ENCODE data around the gene CAMKMT.

DNA sequence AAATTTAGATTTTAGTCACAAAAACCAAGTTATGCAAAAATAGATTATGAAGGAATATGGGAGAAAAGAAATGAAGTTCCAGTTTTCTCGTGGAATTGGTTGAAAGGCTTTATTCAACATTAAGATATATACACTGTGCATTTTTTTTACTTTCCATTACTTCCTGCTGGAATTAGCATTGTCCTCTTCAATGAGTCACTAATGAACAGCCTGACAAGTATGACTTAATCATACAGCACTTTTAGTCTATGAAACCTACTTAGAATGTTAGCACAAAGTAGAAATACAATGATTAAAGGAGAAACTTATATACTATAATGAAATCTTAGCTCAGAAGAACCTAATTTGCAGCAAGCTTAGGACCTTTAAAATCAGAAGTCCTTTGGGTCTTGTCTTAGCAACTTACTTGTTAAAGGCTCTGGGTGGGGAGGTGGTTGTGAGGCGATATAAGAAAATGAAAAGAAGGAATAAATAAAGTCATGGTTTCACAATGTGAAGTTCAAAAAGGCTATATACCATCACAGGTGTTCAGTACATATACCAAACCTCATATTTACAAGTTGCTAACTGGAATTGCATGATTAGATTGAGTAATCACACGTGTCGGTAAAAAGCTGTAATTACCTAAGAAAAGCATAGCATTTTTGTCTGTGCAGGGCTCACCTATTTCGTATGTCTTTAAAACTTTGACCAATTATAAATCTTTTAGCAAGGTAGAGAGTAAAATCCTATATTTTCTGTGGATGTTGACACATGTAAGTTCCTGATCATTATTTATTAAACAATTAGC is 236.8 kb downstream of the CAMKMT start:
- TF ChIP-seq, protein P1, sequence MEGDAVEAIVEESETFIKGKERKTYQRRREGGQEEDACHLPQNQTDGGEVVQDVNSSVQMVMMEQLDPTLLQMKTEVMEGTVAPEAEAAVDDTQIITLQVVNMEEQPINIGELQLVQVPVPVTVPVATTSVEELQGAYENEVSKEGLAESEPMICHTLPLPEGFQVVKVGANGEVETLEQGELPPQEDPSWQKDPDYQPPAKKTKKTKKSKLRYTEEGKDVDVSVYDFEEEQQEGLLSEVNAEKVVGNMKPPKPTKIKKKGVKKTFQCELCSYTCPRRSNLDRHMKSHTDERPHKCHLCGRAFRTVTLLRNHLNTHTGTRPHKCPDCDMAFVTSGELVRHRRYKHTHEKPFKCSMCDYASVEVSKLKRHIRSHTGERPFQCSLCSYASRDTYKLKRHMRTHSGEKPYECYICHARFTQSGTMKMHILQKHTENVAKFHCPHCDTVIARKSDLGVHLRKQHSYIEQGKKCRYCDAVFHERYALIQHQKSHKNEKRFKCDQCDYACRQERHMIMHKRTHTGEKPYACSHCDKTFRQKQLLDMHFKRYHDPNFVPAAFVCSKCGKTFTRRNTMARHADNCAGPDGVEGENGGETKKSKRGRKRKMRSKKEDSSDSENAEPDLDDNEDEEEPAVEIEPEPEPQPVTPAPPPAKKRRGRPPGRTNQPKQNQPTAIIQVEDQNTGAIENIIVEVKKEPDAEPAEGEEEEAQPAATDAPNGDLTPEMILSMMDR (IDR thresholded peaks at IDR 0.05 in 4 of 5, conservative IDR thresholded peaks at IDR 0.05 in 1 of 5) = no peak
- no peak for TF ChIP-seq POLR2A (IDR thresholded peaks at IDR 0.05)

Measured in gastrocnemius medialis (tissue), 4 donors.